B cell (primary cell): ENCODE data around the gene PIGO. TPM values are rescaled to one million over a fixed set of nuclear protein-coding genes. Genes with fewer than 3 reads are reported as not detected.

Experiments
- ATAC-seq: fragments of 200-7000 bp; cut with Tn5 transposase; one replicate; pipeline ENCODE4 v1.10.0; 2021; ENCODE audit warnings: low read depth, mild to moderate bottlenecking, moderate number of reproducible peaks, moderate library complexity
- CTCF ChIA-PET: fragments of 350-600 bp; sonication (Branson Sonifier 250); formaldehyde crosslinking; loops from one replicate; lab custom pipeline; 2021; ENCODE audit warnings: antibody characterized with exemption, inconsistent platforms; lab: Charles Lee
- POLR2A ChIA-PET: fragments of 350-600 bp; sonication (Branson Sonifier 250); formaldehyde crosslinking; loops from one replicate; lab custom pipeline; 2021; ENCODE audit warnings: antibody characterized with exemption; lab: Charles Lee
- DNase-seq: peaks from one replicate; pipeline ENCODE4 v3.0.0; 2013
- H2AFZ ChIP-seq: 2 replicates; pipeline ENCODE4 v1.6.1; 2012; ENCODE audit warnings: mild to moderate bottlenecking, low read depth, low read length; ENCODE audit not compliant: insufficient read depth, poor library complexity, severe bottlenecking
- H3K27ac ChIP-seq, 2 donors: 1 replicate in 1 of 2; 2 replicates in 1 of 2; pipeline ENCODE4 v1.5.1; 2012 to 2013; ENCODE audit warnings: low read length in 2 of 2, mild to moderate bottlenecking in 2 of 2, moderate library complexity in 1 of 2
- H3K27me3 ChIP-seq, 4 experiments: fragments of 200-600 bp in 1 of 4; sonication (generic) in 1 of 4; replicated peaks in 1 of 4; 1 replicate in 2 of 4; 2 replicates in 2 of 4; pipeline versions ENCODE4 v1.6.1 to v1.7.0; 2013 to 2016; ENCODE audit warnings: low read length in 3 of 4, mild to moderate bottlenecking in 2 of 4, mixed read lengths in 1 of 4, moderate library complexity in 1 of 4; ENCODE audit not compliant: insufficient read depth in 4 of 4, control insufficient read depth in 3 of 4; ENCODE audit errors: control extremely low read depth in 1 of 4
- H3K36me3 ChIP-seq, 2 experiments: replicated peaks in 1 of 2; 1 replicate in 1 of 2; 2 replicates in 1 of 2; pipeline versions ENCODE4 v1.6.1 to v1.7.1; 2013; ENCODE audit warnings: low read length in 1 of 2; ENCODE audit not compliant: insufficient read depth in 2 of 2, control insufficient read depth in 1 of 2; ENCODE audit errors: control extremely low read depth in 1 of 2, extremely low read depth in 1 of 2
- H3K4me1 ChIP-seq, 2 donors: fragments of 200-600 bp in 1 of 2; sonication (generic) in 1 of 2; 1 replicate in 1 of 2; 2 replicates in 1 of 2; pipeline versions ENCODE4 v1.5.1 to v1.6.1; 2013 to 2017; ENCODE audit warnings: low read length in 2 of 2; ENCODE audit not compliant: control insufficient read depth in 2 of 2, insufficient read depth in 2 of 2
- H3K4me2 ChIP-seq: replicated peaks from 2 replicates; pipeline ENCODE3; 2012; ENCODE audit warnings: mild to moderate bottlenecking, low read depth, low read length; ENCODE audit not compliant: poor library complexity, severe bottlenecking
- H3K4me3 ChIP-seq, 5 experiments: fragments of 200-600 bp in 1 of 5; sonication (generic) in 1 of 5; 1 replicate in 3 of 5; 2 replicates in 2 of 5; pipeline versions ENCODE4 v1.5.1 to v1.7.0; 2011 to 2016; ENCODE audit warnings: low read length in 4 of 5, mild to moderate bottlenecking in 4 of 5, low read depth in 2 of 5, control low read depth in 1 of 5, moderate library complexity in 1 of 5; ENCODE audit not compliant: insufficient read depth in 1 of 5; ENCODE audit errors: control extremely low read depth in 1 of 5, extremely low read depth in 1 of 5
- H3K79me2 ChIP-seq: fragments of 200-600 bp; sonication (generic); one replicate; pipeline ENCODE4 v1.6.0; 2016; ENCODE audit warnings: low read length; ENCODE audit not compliant: control insufficient read depth, insufficient read depth
- H3K9ac ChIP-seq: fragments of 200-600 bp; sonication (generic); 2 replicates; pipeline ENCODE4 v1.6.1; 2017; ENCODE audit warnings: mild to moderate bottlenecking, low read length, moderate library complexity
- H3K9me3 ChIP-seq, 3 donors: one replicate each; pipeline versions ENCODE4 v1.6.1 to v1.7.1; 2013; ENCODE audit warnings: low read length in 2 of 3; ENCODE audit not compliant: control insufficient read depth in 2 of 3, insufficient read depth in 1 of 3; ENCODE audit errors: control extremely low read depth in 1 of 3
- H4K20me1 ChIP-seq: 2 replicates; pipeline ENCODE4 v1.6.0; 2012; ENCODE audit warnings: mild to moderate bottlenecking, low read length; ENCODE audit not compliant: insufficient read depth, control insufficient read depth, poor library complexity, severe bottlenecking
- H3K27ac Mint-ChIP-seq: one replicate; pipeline ENCODE4 v1.8.0; 2021; ENCODE audit warnings: mixed read lengths
- H3K27me3 Mint-ChIP-seq: one replicate; pipeline ENCODE4 v1.8.0; 2021; ENCODE audit warnings: mixed read lengths
- H3K4me1 Mint-ChIP-seq: one replicate; pipeline ENCODE4 v1.8.0; 2021; ENCODE audit warnings: mixed read lengths
- H3K4me3 Mint-ChIP-seq: one replicate; pipeline ENCODE4 v1.8.0; 2021; ENCODE audit warnings: mixed read lengths
- H3K9me3 Mint-ChIP-seq: one replicate; pipeline ENCODE4 v1.8.0; 2022; ENCODE audit warnings: mixed read lengths; ENCODE audit not compliant: insufficient read depth
- EZH2 ChIP-seq: IDR thresholded peaks from 2 replicates; pipeline ENCODE4 v1.6.1; 2012; ENCODE audit warnings: borderline replicate concordance, low read depth, mild to moderate bottlenecking, moderate library complexity, low read length; ENCODE audit not compliant: insufficient read depth, poor library complexity, severe bottlenecking
- WGBS: methylation state at CpG from one replicate; pipeline ENCODE4 v1.1.5; 2013; ENCODE audit warnings: missing lambda C conversion rate; ENCODE audit not compliant: insufficient coverage; 5-methylcytosine and 5-hydroxymethylcytosine counted together
- intact Hi-C: fragments of 100-400 bp; cut with micrococcal nuclease; formaldehyde crosslinking; loops from one replicate; pipeline ENCODE4 v1.10.0; 2022
- polyA plus RNA-seq: library from polyadenylated mRNA; depleted of rRNA; stranded (reverse); fragments of >200 nt; gene quantifications from 2 replicates; pipeline ENCODE4 v1.2.3, GENCODE V29; 2012
- total RNA-seq, 2 donors: library from RNA; stranded (reverse); fragments of 120-200 nt in 1 of 2; gene quantifications; 1 replicate in 1 of 2; 2 replicates in 1 of 2; pipeline versions ENCODE4 v1.2.3 to v1.2.4, GENCODE V29; 2013 to 2022
- TF ChIP-seq, protein P1 (sequence below): fragments of 200-600 bp; IDR thresholded peaks from one replicate; pipeline ENCODE4 v1.8.0; 2022; ENCODE audit warnings: antibody characterized with exemption, mild to moderate bottlenecking

PIGO gene
- total and polyA plus RNA-seq, 2 donors (not counting 1 experiment from before 2014, with no cell fraction given) = 25.7 to 32.5 TPM

GRCh38 chr9:35074791-35075190 lies 21.6 kb downstream of the PIGO start:
- peaks cover 26% of the 10 kb centered on the region for H4K20me1 ChIP-seq
- no peak overlapping the region for H3K4me2 ChIP-seq
- no peak for TF ChIP-seq EZH2
- TF ChIP-seq, protein P1, sequence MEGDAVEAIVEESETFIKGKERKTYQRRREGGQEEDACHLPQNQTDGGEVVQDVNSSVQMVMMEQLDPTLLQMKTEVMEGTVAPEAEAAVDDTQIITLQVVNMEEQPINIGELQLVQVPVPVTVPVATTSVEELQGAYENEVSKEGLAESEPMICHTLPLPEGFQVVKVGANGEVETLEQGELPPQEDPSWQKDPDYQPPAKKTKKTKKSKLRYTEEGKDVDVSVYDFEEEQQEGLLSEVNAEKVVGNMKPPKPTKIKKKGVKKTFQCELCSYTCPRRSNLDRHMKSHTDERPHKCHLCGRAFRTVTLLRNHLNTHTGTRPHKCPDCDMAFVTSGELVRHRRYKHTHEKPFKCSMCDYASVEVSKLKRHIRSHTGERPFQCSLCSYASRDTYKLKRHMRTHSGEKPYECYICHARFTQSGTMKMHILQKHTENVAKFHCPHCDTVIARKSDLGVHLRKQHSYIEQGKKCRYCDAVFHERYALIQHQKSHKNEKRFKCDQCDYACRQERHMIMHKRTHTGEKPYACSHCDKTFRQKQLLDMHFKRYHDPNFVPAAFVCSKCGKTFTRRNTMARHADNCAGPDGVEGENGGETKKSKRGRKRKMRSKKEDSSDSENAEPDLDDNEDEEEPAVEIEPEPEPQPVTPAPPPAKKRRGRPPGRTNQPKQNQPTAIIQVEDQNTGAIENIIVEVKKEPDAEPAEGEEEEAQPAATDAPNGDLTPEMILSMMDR = no peak
- H3K27me3 ChIP-seq = no peaks in the 10 kb centered on the region
- H3K27ac Mint-ChIP-seq = no peak overlapping the region
- no peak overlapping the region for H3K9ac ChIP-seq
- ATAC-seq (no peak), DNase-seq (no peak)
- no peaks in the 10 kb centered on the region for H3K9me3 Mint-ChIP-seq
- 100% methylated on average over 8 of the region's 8 CpGs for WGBS
- no peaks in the 10 kb centered on the region for H3K9me3 ChIP-seq
- ChIA-PET POLR2A (no interaction called here), CTCF (no interaction called here)
- no peak overlapping the region for H3K27ac ChIP-seq
- no peak overlapping the region for H2AFZ ChIP-seq
- H3K4me1 ChIP-seq = peaks cover 25 to 34% of the 10 kb centered on the region in 2 donors
- intact Hi-C loops = loop anchor here (10.0 kb wide), 1 partner anchor 660 kb away; the partner anchor contains the start of genes CREB3 and TLN1
- H3K36me3 ChIP-seq = peaks cover 1 to 24% of the 10 kb centered on the region in 2 experiments
- peaks cover 61% of the 10 kb centered on the region for H3K79me2 ChIP-seq
- no peaks in the 10 kb centered on the region for H3K27me3 Mint-ChIP-seq
- H3K4me3 ChIP-seq = no peak overlapping the region
- peaks cover 37% of the 10 kb centered on the region for H3K4me1 Mint-ChIP-seq
- no peak overlapping the region for H3K4me3 Mint-ChIP-seq

DNA sequence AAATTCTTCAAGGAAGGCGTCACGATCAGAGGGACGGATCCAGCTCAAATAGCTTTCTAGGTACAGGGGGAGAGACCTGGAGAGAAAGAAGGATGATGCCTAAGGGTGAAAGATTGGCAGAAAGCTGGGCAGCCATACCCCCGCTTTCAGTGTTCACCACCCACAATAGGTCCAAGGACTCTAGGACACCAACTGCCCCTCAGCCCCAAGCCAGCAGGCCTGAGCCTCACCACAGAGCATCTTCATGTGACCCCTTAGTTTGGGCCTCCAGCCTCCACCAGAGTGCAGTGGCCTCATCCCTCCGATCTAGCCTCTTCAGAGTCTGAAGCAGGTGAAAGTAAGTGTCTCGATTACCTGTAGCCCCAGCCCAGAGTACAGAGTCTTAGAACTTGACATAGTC lies 22.2 kb downstream of the PIGO start:
- Histone ChIP-seq H3K79me2 (peaks cover 67% of the 10 kb centered on the region), H3K27ac (no peak overlapping the region), H4K20me1 (peaks cover 33% of the 10 kb centered on the region), H3K9ac (no peak overlapping the region), H3K27me3 (no peaks in the 10 kb centered on the region), H3K36me3 (peaks cover 1 to 25% of the 10 kb centered on the region in 2 experiments), H3K4me3 (no peak overlapping the region), H3K4me1 (peaks cover 29 to 37% of the 10 kb centered on the region in 2 donors), H3K9me3 (no peaks in the 10 kb centered on the region), H3K4me2 (no peak overlapping the region), H2AFZ (no peak overlapping the region)
- no peak for ATAC-seq
- ChIA-PET POLR2A (no interaction called here), CTCF (interaction anchor here (0.7 kb wide), 1 partner anchor 24 kb away, joined by 4 read pairs; no protein-coding TSS in a partner anchor)
- no peak for DNase-seq
- intact Hi-C loops = loop anchor here (10.0 kb wide), 1 partner anchor 661 kb away; the partner anchor contains the start of genes CREB3 and TLN1
- WGBS = 100% methylated on average over 2 of the region's 6 CpGs
- TF ChIP-seq, protein P1 = no peak
- Mint-ChIP-seq H3K4me3 (no peak overlapping the region), H3K27ac (no peak overlapping the region), H3K4me1 (peaks cover 38% of the 10 kb centered on the region), H3K27me3 (no peaks in the 10 kb centered on the region), H3K9me3 (no peaks in the 10 kb centered on the region)
